CD14-positive monocyte (primary cell): Measurements from ENCODE around the gene EVL. TPM values are rescaled to one million over a fixed set of nuclear protein-coding genes. Genes with fewer than 3 reads are reported as not detected.

Experiments used
- DNase-seq, 3 donors: peaks; one replicate each; pipeline ENCODE4 v3.0.0-alpha.2; 2011 to 2022
- H2AFZ ChIP-seq: 2 replicates; pipeline ENCODE4 v1.6.0; 2012; ENCODE audit warnings: mild to moderate bottlenecking, low read depth, low read length, inconsistent platforms; ENCODE audit not compliant: insufficient read depth, poor library complexity, severe bottlenecking
- H3K27ac ChIP-seq, 2 donors: 1 replicate in 1 of 2; 2 replicates in 1 of 2; pipeline ENCODE4 v1.5.1; 2012 to 2013; ENCODE audit warnings: low read length in 2 of 2, control low read depth in 1 of 2, inconsistent platforms in 1 of 2, low read depth in 1 of 2, mild to moderate bottlenecking in 1 of 2
- H3K27me3 ChIP-seq, 2 donors: one replicate each; pipeline versions ENCODE4 v1.6.0 to v1.6.1; 2011 to 2013; ENCODE audit warnings: low read length in 2 of 2; ENCODE audit not compliant: control insufficient read depth in 2 of 2, insufficient read depth in 2 of 2
- H3K36me3 ChIP-seq, 2 donors: replicated peaks in 1 of 2; 1 replicate in 1 of 2; 2 replicates in 1 of 2; pipeline versions ENCODE4 v1.5.1 to v1.6.1; 2012 to 2013; ENCODE audit warnings: low read length in 2 of 2, control low read depth in 1 of 2, inconsistent platforms in 1 of 2, mild to moderate bottlenecking in 1 of 2; ENCODE audit not compliant: insufficient read depth in 2 of 2, control insufficient read depth in 1 of 2
- H3K4me1 ChIP-seq, 2 donors: 1 replicate in 1 of 2; 2 replicates in 1 of 2; pipeline versions ENCODE4 v1.5.1 to v1.6.1; 2012 to 2013; ENCODE audit warnings: low read length in 2 of 2, control low read depth in 1 of 2, inconsistent platforms in 1 of 2, mild to moderate bottlenecking in 1 of 2, moderate library complexity in 1 of 2; ENCODE audit not compliant: insufficient read depth in 2 of 2, control insufficient read depth in 1 of 2
- H3K4me2 ChIP-seq: replicated peaks from 2 replicates; pipeline ENCODE3; 2012; ENCODE audit warnings: low read length, moderate library complexity, mild to moderate bottlenecking; ENCODE audit not compliant: poor library complexity, severe bottlenecking; ENCODE audit errors: extremely low read depth
- H3K4me3 ChIP-seq, 3 experiments: fragments of 200-600 bp in 1 of 3; sonication (generic) in 1 of 3; replicated peaks in 1 of 3; 1 replicate in 2 of 3; 2 replicates in 1 of 3; pipeline ENCODE4 v1.5.1; 2011 to 2013; ENCODE audit warnings: low read length in 3 of 3, mild to moderate bottlenecking in 3 of 3, control low read depth in 2 of 3, low read depth in 2 of 3, inconsistent platforms in 1 of 3, moderate library complexity in 1 of 3
- H3K79me2 ChIP-seq: 2 replicates; pipeline ENCODE4 v1.6.0; 2012; ENCODE audit warnings: mild to moderate bottlenecking, control low read depth, inconsistent platforms, low read length, moderate library complexity; ENCODE audit not compliant: insufficient read depth
- H3K9ac ChIP-seq: 2 replicates; pipeline ENCODE4 v1.6.0; 2017; ENCODE audit warnings: low read length, mild to moderate bottlenecking; ENCODE audit not compliant: insufficient read depth, poor library complexity, severe bottlenecking
- H3K9me3 ChIP-seq, 2 donors: replicated peaks in 1 of 2; 1 replicate in 1 of 2; 2 replicates in 1 of 2; pipeline versions ENCODE4 v1.5.1 to v1.6.1; 2012 to 2013; ENCODE audit warnings: low read length in 2 of 2, control low read depth in 1 of 2; ENCODE audit not compliant: control insufficient read depth in 1 of 2, insufficient read depth in 1 of 2
- H4K20me1 ChIP-seq: 2 replicates; pipeline ENCODE4 v1.6.0; 2012; ENCODE audit warnings: mild to moderate bottlenecking, low read length, control low read depth, moderate library complexity; ENCODE audit not compliant: insufficient read depth
- H3K27ac Mint-ChIP-seq, 7 donors: one replicate each; pipeline ENCODE4 v1.8.0; 2020; ENCODE audit warnings: mild to moderate bottlenecking in 7 of 7, mixed read lengths in 7 of 7, moderate library complexity in 6 of 7, inconsistent platforms in 2 of 7
- H3K27me3 Mint-ChIP-seq, 3 donors: one replicate each; pipeline ENCODE4 v1.8.0; 2021 to 2022; ENCODE audit warnings: low read depth in 3 of 3, mild to moderate bottlenecking in 3 of 3, mixed read lengths in 3 of 3, moderate library complexity in 3 of 3, inconsistent platforms in 1 of 3
- H3K36me3 Mint-ChIP-seq, 2 donors: one replicate each; pipeline ENCODE4 v1.8.0; 2020; ENCODE audit warnings: mixed read lengths in 2 of 2, inconsistent platforms in 1 of 2, mild to moderate bottlenecking in 1 of 2
- H3K4me1 Mint-ChIP-seq: one replicate; pipeline ENCODE4 v1.8.0; 2020; ENCODE audit warnings: mild to moderate bottlenecking, mixed read lengths
- H3K4me3 Mint-ChIP-seq, 2 donors: one replicate each; pipeline ENCODE4 v1.8.0; 2020; ENCODE audit warnings: mild to moderate bottlenecking in 2 of 2, mixed read lengths in 2 of 2, moderate library complexity in 1 of 2
- H3K9me3 Mint-ChIP-seq, 7 donors: one replicate each; pipeline ENCODE4 v1.8.0; 2020 to 2022; ENCODE audit warnings: mixed read lengths in 7 of 7, mild to moderate bottlenecking in 6 of 7, moderate library complexity in 6 of 7, inconsistent platforms in 2 of 7
- CTCF ChIP-seq: fragments of 200-600 bp; IDR thresholded peaks from one replicate; pipeline ENCODE4 v1.8.0; 2022; ENCODE audit warnings: antibody characterized with exemption, mild to moderate bottlenecking
- WGBS: methylation state at CpG from one replicate; pipeline ENCODE4 v1.1.5; 2013; ENCODE audit warnings: missing lambda C conversion rate; ENCODE audit not compliant: insufficient coverage; 5-methylcytosine and 5-hydroxymethylcytosine counted together
- intact Hi-C, 2 donors: fragments of 100-400 bp; cut with micrococcal nuclease; formaldehyde crosslinking; loops; one replicate each; pipeline versions ENCODE4 v1.15.0 to v1.15.1; 2023
- polyA plus RNA-seq, 3 donors: library from polyadenylated mRNA; depleted of rRNA in 1 of 3; unstranded in 2 of 3; stranded (reverse) in 1 of 3; fragments of 300-500 nt in 2 of 3; fragments of >200 nt in 1 of 3; fragmentation: Illumina TruSeq in 2 of 3; gene quantifications; 1 replicate in 2 of 3; 2 replicates in 1 of 3; pipeline ENCODE4 v1.2.3, GENCODE V29; 2012 to 2021

Gene EVL
- polyA plus RNA-seq, 3 donors = 3.2 to 131 (median 6.7) TPM

GRCh38 chr14:100115236-100115635 is 50.0 kb downstream of the EVL start:
- Histone ChIP-seq H3K9ac (no peak overlapping the region), H3K36me3 (peaks cover 16 to 30% of the 10 kb centered on the region in 2 donors), H3K4me2 (no peak overlapping the region), H3K4me3 (no peak overlapping the region), H3K27me3 (no peaks in the 10 kb centered on the region), H4K20me1 (peaks cover 6% of the 10 kb centered on the region), H3K79me2 (no peaks in the 10 kb centered on the region), H3K4me1 (no peaks in the 10 kb centered on the region), H3K9me3 (no peaks in the 10 kb centered on the region), H3K27ac (no peak overlapping the region), H2AFZ (no peak overlapping the region)
- Mint-ChIP-seq H3K9me3 (no peaks in the 10 kb centered on the region), H3K36me3 (peaks cover 27 to 52% of the 10 kb centered on the region in 2 donors), H3K27me3 (peaks cover 0 to 2% (median 1%) of the 10 kb centered on the region in 3 donors), H3K4me1 (no peaks in the 10 kb centered on the region), H3K4me3 (no peak overlapping the region), H3K27ac (no peak overlapping the region)
- WGBS = 100% methylated on average over 5 of the region's 6 CpGs
- TF ChIP-seq CTCF = no peak
- intact Hi-C loops = no loop called here
- DNase-seq = no peak

DNA sequence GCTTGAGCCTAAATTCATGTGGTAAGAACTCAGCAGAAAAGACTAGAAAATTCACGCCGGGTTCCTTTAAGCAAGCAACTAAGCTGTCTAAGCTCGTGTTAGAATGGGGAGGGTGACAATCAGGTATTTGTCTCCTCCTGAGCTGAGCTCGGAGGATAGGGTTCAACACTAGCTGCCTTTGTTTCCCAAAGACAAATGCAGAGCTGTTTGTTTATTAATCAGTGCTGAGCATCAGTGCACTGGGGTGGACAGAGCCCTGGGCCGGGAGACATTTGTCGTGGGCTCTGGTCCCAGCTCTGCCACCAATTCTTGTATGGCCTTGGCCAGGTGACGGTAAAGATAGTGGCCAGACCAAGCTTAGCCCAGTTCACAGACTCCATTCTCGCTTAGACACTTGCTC is 50.5 kb downstream of the EVL start:
- Histone ChIP-seq H3K9ac (no peak overlapping the region), H3K36me3 (peaks cover 12 to 25% of the 10 kb centered on the region in 2 donors), H3K4me3 (no peak overlapping the region), H4K20me1 (peaks cover 6% of the 10 kb centered on the region), H3K27me3 (no peaks in the 10 kb centered on the region), H3K4me2 (no peak overlapping the region), H3K79me2 (no peaks in the 10 kb centered on the region), H3K4me1 (no peaks in the 10 kb centered on the region), H3K9me3 (no peaks in the 10 kb centered on the region), H2AFZ (no peak overlapping the region), H3K27ac (no peak overlapping the region)
- DNase-seq = no peak
- 99% methylated on average over 8 of the region's 8 CpGs for WGBS
- no peak overlapping the region for H3K4me3 Mint-ChIP-seq
- peaks cover 0 to 2% (median 0%) of the 10 kb centered on the region in 3 donors for H3K27me3 Mint-ChIP-seq
- H3K36me3 Mint-ChIP-seq = peaks cover 24 to 55% of the 10 kb centered on the region in 2 donors
- H3K4me1 Mint-ChIP-seq = no peaks in the 10 kb centered on the region
- H3K27ac Mint-ChIP-seq = no peak overlapping the region
- no peaks in the 10 kb centered on the region for H3K9me3 Mint-ChIP-seq
- TF ChIP-seq CTCF = no peak
- intact Hi-C loops = no loop called here
